Activated CD4-positive, alpha-beta memory T cell treated with anti-CD3 and anti-CD28 coated beads, Interleukin-2, amount 10 ng/mL, durations not matched to agents 7 days and 5 days (primary cell): ENCODE measurements around the gene PAX2. TPM values are rescaled to one million over a fixed set of nuclear protein-coding genes. Genes with fewer than 3 reads are reported as not detected.
A peak's percentile ranks its signal among the peaks of the same experiment; 100 is the strongest.

Source experiments
- CTCF ChIA-PET: fragments of 350-600 bp; sonication (Branson Sonifier 250); formaldehyde crosslinking; loops from one replicate; lab custom pipeline; 2021; ENCODE audit warnings: antibody characterized with exemption, inconsistent platforms; lab: Charles Lee
- POLR2A ChIA-PET: fragments of 350-600 bp; sonication (Branson Sonifier 250); formaldehyde crosslinking; loops from one replicate; lab custom pipeline; 2021; ENCODE audit warnings: antibody characterized with exemption; lab: Charles Lee
- DNase-seq: peaks from one replicate; pipeline ENCODE4 v3.0.0-alpha.2; 2020
- H3K27ac Mint-ChIP-seq: one replicate; pipeline ENCODE4 v1.8.0; 2021; ENCODE audit warnings: mild to moderate bottlenecking, mixed read lengths
- H3K27me3 Mint-ChIP-seq: one replicate; pipeline ENCODE4 v1.8.0; 2021; ENCODE audit warnings: mixed read lengths
- H3K36me3 Mint-ChIP-seq: one replicate; pipeline ENCODE4 v1.8.0; 2021; ENCODE audit warnings: low read depth, mixed read lengths
- H3K4me1 Mint-ChIP-seq: one replicate; pipeline ENCODE4 v1.8.0; 2021; ENCODE audit warnings: mixed read lengths
- H3K4me3 Mint-ChIP-seq: one replicate; pipeline ENCODE4 v1.8.0; 2021; ENCODE audit warnings: mild to moderate bottlenecking, mixed read lengths
- H3K9me3 Mint-ChIP-seq: one replicate; pipeline ENCODE4 v1.8.0; 2021; ENCODE audit warnings: mixed read lengths
- total RNA-seq, 2 experiments: library from RNA; stranded (reverse); gene quantifications; one replicate each; pipeline ENCODE4 v1.2.3, GENCODE V29; 2021

The PAX2 gene
- total RNA-seq, 2 experiments from 2014 or later, result not detected

- DNase-seq, result no peak
- peak overlapping the region; percentile 33 for H3K4me3 Mint-ChIP-seq
- peaks cover 6% of the 10 kb centered on the region for H3K36me3 Mint-ChIP-seq
- ChIA-PET POLR2A (no interaction called here), CTCF (interaction anchor here (0.6 kb wide), 1 partner anchor 114 kb away, joined by 3 read pairs; no protein-coding TSS in a partner anchor)
- H3K4me1 Mint-ChIP-seq, result peaks cover 26% of the 10 kb centered on the region
- H3K27ac Mint-ChIP-seq, result peak overlapping the region; percentile 53
- H3K27me3 Mint-ChIP-seq, result peaks cover 86% of the 10 kb centered on the region
- no peaks in the 10 kb centered on the region for H3K9me3 Mint-ChIP-seq
Measured at GRCh38 chr10:100746784-100747455, 1.5 kb downstream of the PAX2 start.

GRCh38 chr10:100747456-100748230 is 2.3 kb downstream of the PAX2 start:
- peaks cover 6% of the 10 kb centered on the region for H3K36me3 Mint-ChIP-seq
- ChIA-PET CTCF (interaction anchor here (0.6 kb wide), 1 partner anchor 115 kb away, joined by 3 read pairs; no protein-coding TSS in a partner anchor), POLR2A (no interaction called here)
- H3K4me1 Mint-ChIP-seq, result peaks cover 26% of the 10 kb centered on the region
- H3K27me3 Mint-ChIP-seq, result peaks cover 86% of the 10 kb centered on the region
- DNase-seq, result no peak
- no peaks in the 10 kb centered on the region for H3K9me3 Mint-ChIP-seq
- H3K4me3 Mint-ChIP-seq, result no peak overlapping the region
- H3K27ac Mint-ChIP-seq, result no peak overlapping the region

- H3K27ac Mint-ChIP-seq, result no peak overlapping the region
- peaks cover 86% of the 10 kb centered on the region for H3K27me3 Mint-ChIP-seq
- H3K36me3 Mint-ChIP-seq, result peaks cover 6% of the 10 kb centered on the region
- no peak overlapping the region for H3K4me3 Mint-ChIP-seq
- POLR2A ChIA-PET, result interaction anchor here (0.7 kb wide), 1 partner anchor 602 kb away, joined by 3 read pairs; no protein-coding TSS in a partner anchor
- H3K9me3 Mint-ChIP-seq, result no peaks in the 10 kb centered on the region
- no peak for DNase-seq
- CTCF ChIA-PET, result no interaction called here
- H3K4me1 Mint-ChIP-seq, result peaks cover 24% of the 10 kb centered on the region
Measured at GRCh38 chr10:100748231-100749058, 3.1 kb downstream of the PAX2 start.

- H3K27me3 Mint-ChIP-seq, result peaks cover 86% of the 10 kb centered on the region
- H3K27ac Mint-ChIP-seq, result no peak overlapping the region
- H3K36me3 Mint-ChIP-seq, result peaks cover 6% of the 10 kb centered on the region
- H3K4me3 Mint-ChIP-seq, result no peak overlapping the region
- H3K4me1 Mint-ChIP-seq, result peaks cover 19% of the 10 kb centered on the region
- POLR2A ChIA-PET, result interaction anchor here (0.7 kb wide), 1 partner anchor 603 kb away, joined by 3 read pairs; no protein-coding TSS in a partner anchor
- CTCF ChIA-PET, result no interaction called here
- DNase-seq, result no peak
- no peaks in the 10 kb centered on the region for H3K9me3 Mint-ChIP-seq
Measured at GRCh38 chr10:100749059-100749308, 3.6 kb downstream of the PAX2 start.

- CTCF ChIA-PET, result no interaction called here
- POLR2A ChIA-PET, result interaction anchor here (0.7 kb wide), 1 partner anchor 603 kb away, joined by 3 read pairs; no protein-coding TSS in a partner anchor
- no peaks in the 10 kb centered on the region for H3K9me3 Mint-ChIP-seq
- peaks cover 6% of the 10 kb centered on the region for H3K36me3 Mint-ChIP-seq
- H3K27me3 Mint-ChIP-seq, result peaks cover 83% of the 10 kb centered on the region
- H3K4me3 Mint-ChIP-seq, result no peak overlapping the region
- peaks cover 13% of the 10 kb centered on the region for H3K4me1 Mint-ChIP-seq
- no peak overlapping the region for H3K27ac Mint-ChIP-seq
- DNase-seq, result no peak
Measured at GRCh38 chr10:100749309-100750217, 4.2 kb downstream of the PAX2 start.

- peaks cover 83% of the 10 kb centered on the region for H3K27me3 Mint-ChIP-seq
- peaks cover 12% of the 10 kb centered on the region for H3K4me1 Mint-ChIP-seq
- CTCF ChIA-PET, result no interaction called here
- no peaks in the 10 kb centered on the region for H3K9me3 Mint-ChIP-seq
- DNase-seq, result no peak
- peaks cover 6% of the 10 kb centered on the region for H3K36me3 Mint-ChIP-seq
- no peak overlapping the region for H3K27ac Mint-ChIP-seq
- POLR2A ChIA-PET, result no interaction called here
- no peak overlapping the region for H3K4me3 Mint-ChIP-seq
Measured at GRCh38 chr10:100750291-100751210, 5.2 kb downstream of the PAX2 start.

GRCh38 chr10:100751211-100751933 is 6.0 kb downstream of the PAX2 start:
- H3K27ac Mint-ChIP-seq, result no peak overlapping the region
- no peak overlapping the region for H3K4me3 Mint-ChIP-seq
- ChIA-PET CTCF (interaction anchor here (1.0 kb wide), 1 partner anchor 391 kb away, joined by 3 read pairs; no protein-coding TSS in a partner anchor), POLR2A (no interaction called here)
- H3K4me1 Mint-ChIP-seq, result peaks cover 8% of the 10 kb centered on the region
- H3K9me3 Mint-ChIP-seq, result no peaks in the 10 kb centered on the region
- peaks cover 86% of the 10 kb centered on the region for H3K27me3 Mint-ChIP-seq
- DNase-seq, result no peak
- peaks cover 5% of the 10 kb centered on the region for H3K36me3 Mint-ChIP-seq

- CTCF ChIA-PET, result no interaction called here
- Mint-ChIP-seq H3K4me3 (no peak overlapping the region), H3K4me1 (no peaks in the 10 kb centered on the region), H3K36me3 (no peaks in the 10 kb centered on the region), H3K27me3 (peaks cover 85% of the 10 kb centered on the region), H3K9me3 (no peaks in the 10 kb centered on the region), H3K27ac (no peak overlapping the region)
- POLR2A ChIA-PET, result no interaction called here
- DNase-seq, result no peak
Measured at GRCh38 chr10:100755821-100756220, 10.4 kb downstream of the PAX2 start.

GRCh38 chr10:100759331-100759730 is 13.9 kb downstream of the PAX2 start:
- ChIA-PET POLR2A (no interaction called here), CTCF (no interaction called here)
- H3K27me3 Mint-ChIP-seq, result peaks cover 75% of the 10 kb centered on the region

GRCh38 chr10:100760726-100761125 is 15.3 kb downstream of the PAX2 start:
- Mint-ChIP-seq H3K36me3 (no peaks in the 10 kb centered on the region), H3K27me3 (peaks cover 75% of the 10 kb centered on the region), H3K4me3 (no peak overlapping the region), H3K9me3 (no peaks in the 10 kb centered on the region), H3K27ac (no peak overlapping the region), H3K4me1 (no peaks in the 10 kb centered on the region)
- no peak for DNase-seq
- CTCF ChIA-PET, result no interaction called here
- POLR2A ChIA-PET, result no interaction called here

More at GRCh38 chr10:100759331-100759730, 13.9 kb downstream of the PAX2 start:
- Mint-ChIP-seq H3K27ac (no peak overlapping the region), H3K9me3 (no peaks in the 10 kb centered on the region), H3K4me1 (no peaks in the 10 kb centered on the region), H3K4me3 (no peak overlapping the region), H3K36me3 (no peaks in the 10 kb centered on the region)
- no peak for DNase-seq

- H3K27me3 Mint-ChIP-seq, result peaks cover 73% of the 10 kb centered on the region
- CTCF ChIA-PET, result no interaction called here
- H3K4me3 Mint-ChIP-seq, result no peak overlapping the region
- H3K36me3 Mint-ChIP-seq, result no peaks in the 10 kb centered on the region
- H3K27ac Mint-ChIP-seq, result no peak overlapping the region
- POLR2A ChIA-PET, result no interaction called here
- no peaks in the 10 kb centered on the region for H3K9me3 Mint-ChIP-seq
- H3K4me1 Mint-ChIP-seq, result no peaks in the 10 kb centered on the region
- no peak for DNase-seq
Measured at GRCh38 chr10:100761191-100761590, 15.8 kb downstream of the PAX2 start.
